A549 (cell line): ENCODE results near the gene BRF1. TPM values are rescaled to one million over a fixed set of nuclear protein-coding genes. Genes with fewer than 3 reads are reported as not detected.

Experiments
- ATAC-seq, 2 experiments: fragments of 200-7000 bp in 1 of 2; fragments of >200 bp in 1 of 2; cut with Nextera tagmentation in 1 of 2; cut with Tn5 transposase in 1 of 2; 3 replicates each; pipeline versions ENCODE4 v1.8.0 to v1.9.1; 2018 to 2020; ENCODE audit warnings: mild to moderate bottlenecking in 1 of 2, moderate library complexity in 1 of 2
- CTCF ChIA-PET: fragments of 300-600 bp; sonication (Branson Sonifier 250); formaldehyde crosslinking; extraction: SDS; loops from one replicate; lab custom pipeline; 2021; ENCODE audit warnings: antibody characterized with exemption, inconsistent platforms; lab: Yijun Ruan, JAX
- POLR2A ChIA-PET: fragments of 350-600 bp; formaldehyde crosslinking; extraction: SDS; loops from one replicate; lab custom pipeline; 2021; ENCODE audit warnings: antibody characterized with exemption, inconsistent platforms; lab: Yijun Ruan, JAX
- DNase-seq, 2 experiments: peaks; one replicate each; pipeline versions ENCODE4 v3.0.0 to v3.0.0-alpha.2; 2011 to 2016; ENCODE audit warnings: low read depth in 1 of 2, low spot score in 1 of 2
- FAIRE-seq: peaks from 2 replicates; lab custom pipeline; 2011; peaks lifted over from hg19 to GRCh38; lab: Jason Lieb, UNC
- H3K27ac ChIP-seq, 2 experiments: fragments of >200 bp; sonication (Bioruptor Twin); formaldehyde crosslinking; 3 replicates each; pipeline ENCODE4 v1.5.1; 2016 to 2017
- H3K4me1 ChIP-seq: fragments of >200 bp; sonication (Bioruptor Twin); formaldehyde crosslinking; 3 replicates; pipeline ENCODE4 v1.6.1; 2016
- H3K4me2 ChIP-seq: fragments of >200 bp; sonication (Bioruptor Twin); formaldehyde crosslinking; 3 replicates; pipeline ENCODE4 v1.6.1; 2016
- H3K4me3 ChIP-seq: fragments of >200 bp; sonication (Bioruptor Twin); formaldehyde crosslinking; 3 replicates; pipeline ENCODE4 v1.5.1; 2016
- H3K9me3 ChIP-seq: fragments of >200 bp; sonication (Bioruptor Twin); formaldehyde crosslinking; 3 replicates; pipeline ENCODE4 v1.6.1; 2016
- BHLHE40 ChIP-seq: IDR thresholded peaks from 2 replicates; pipeline ENCODE4 v1.6.1; 2012; ENCODE audit warnings: low read depth, low read length, inconsistent platforms
- CBX8 ChIP-seq: fragments of 200-600 bp; sonication (generic); IDR thresholded peaks from 2 replicates; pipeline ENCODE4 v1.6.1; 2016
- CEBPB ChIP-seq, 2 experiments: fragments of >200 bp in 1 of 2; sonication (Bioruptor Twin) in 1 of 2; formaldehyde crosslinking in 1 of 2; IDR thresholded peaks; 2 replicates each; pipeline ENCODE4 v1.6.1; 2012 to 2016
- EHMT2 ChIP-seq: fragments of 200-600 bp; sonication (generic); IDR thresholded peaks from 2 replicates; pipeline ENCODE4 v1.6.1; 2016; ENCODE audit warnings: antibody characterized with exemption, low read depth, mild to moderate bottlenecking, moderate library complexity
- ELK1 ChIP-seq: fragments of 150-350 bp; IDR thresholded peaks from 2 replicates; pipeline ENCODE4 v1.6.1; 2014; ENCODE audit warnings: low read depth, mild to moderate bottlenecking, low read length
- EP300 ChIP-seq, 2 experiments: fragments of >200 bp; sonication (Bioruptor Twin); formaldehyde crosslinking; IDR thresholded peaks; 2 replicates in 1 of 2; 3 replicates in 1 of 2; pipeline ENCODE4 v1.6.1; 2016 to 2017
- FOSL2 ChIP-seq, 2 experiments: fragments of 450-650 bp in 1 of 2; fragments of >200 bp in 1 of 2; sonication (Bioruptor Twin) in 1 of 2; formaldehyde crosslinking; IDR thresholded peaks; 2 replicates each; pipeline versions ENCODE4 v1.5.0 to v1.6.1; 2016 to 2020; ENCODE audit warnings: mild to moderate bottlenecking in 1 of 2, moderate library complexity in 1 of 2
- HEYL ChIP-seq: fragments of 250-450 bp; sonication (Bioruptor Pico); IDR thresholded peaks from 2 replicates; pipeline ENCODE4 v1.8.0; 2021; ENCODE audit warnings: mild to moderate bottlenecking, moderate library complexity
- HMGXB4 ChIP-seq: fragments of 250-450 bp; sonication (Bioruptor Pico); IDR thresholded peaks from 2 replicates; pipeline ENCODE4 v1.5.0; 2021; ENCODE audit warnings: mild to moderate bottlenecking, moderate library complexity, borderline replicate concordance
- JUN ChIP-seq, 2 experiments: fragments of >200 bp; sonication (Bioruptor Twin); formaldehyde crosslinking; IDR thresholded peaks; 2 replicates in 1 of 2; 3 replicates in 1 of 2; pipeline ENCODE4 v1.6.1; 2016 to 2017
- JUNB ChIP-seq: fragments of >200 bp; sonication (Bioruptor Twin); formaldehyde crosslinking; IDR thresholded peaks from 2 replicates; pipeline ENCODE4 v1.6.1; 2016
- KDM1A ChIP-seq: fragments of 200-600 bp; sonication (generic); IDR thresholded peaks from 2 replicates; pipeline ENCODE4 v1.6.1; 2016; ENCODE audit warnings: low read depth, mild to moderate bottlenecking
- MAFK ChIP-seq: fragments of 450-650 bp; IDR thresholded peaks from 2 replicates; pipeline ENCODE4 v1.6.1; 2014; ENCODE audit not compliant: partially characterized antibody
- MAX ChIP-seq: IDR thresholded peaks from 2 replicates; pipeline ENCODE4 v1.6.1; 2012
- POLR2AphosphoS2 ChIP-seq: conservative IDR thresholded peaks from 2 replicates; pipeline ENCODE4 v1.6.1; 2012; ENCODE audit warnings: low read length, improper control_type of control experiment, inconsistent platforms
- RARB ChIP-seq: fragments of 250-450 bp; sonication (Bioruptor Pico); IDR thresholded peaks from 2 replicates; pipeline ENCODE4 v1.8.0; 2021; ENCODE audit warnings: mild to moderate bottlenecking, moderate library complexity
- TP53 ChIP-seq: fragments of 250-450 bp; sonication (Bioruptor Pico); IDR thresholded peaks from 2 replicates; pipeline ENCODE4 v1.5.0; 2021; ENCODE audit warnings: mild to moderate bottlenecking, moderate library complexity
- ZFP36 ChIP-seq: fragments of 450-650 bp; IDR thresholded peaks from 2 replicates; pipeline ENCODE4 v1.6.1; 2014; ENCODE audit warnings: borderline replicate concordance; ENCODE audit not compliant: partially characterized antibody
- WGBS: methylation state at CpG from one replicate; pipeline ENCODE4 v1.1.6; 2017; ENCODE audit errors: missing lambda C conversion rate; 5-methylcytosine and 5-hydroxymethylcytosine counted together
- polyA plus RNA-seq, 4 experiments: library from polyadenylated mRNA; depleted of rRNA in 3 of 4; stranded (reverse); fragments of >200 nt; fragmentation: RNase III in 1 of 4; extraction: RNeasy Plus Mini Kit Qiagen cat#74134 plus additional on column Dnase treatment in 1 of 4; gene quantifications; 2 replicates in 3 of 4; 3 replicates in 1 of 4; pipeline ENCODE4 v1.2.3, GENCODE V29; 2011 to 2017
- TF ChIP-seq, protein P1 (sequence below): fragments of >200 bp; sonication (Bioruptor Twin); formaldehyde crosslinking; IDR thresholded peaks from 3 replicates; pipeline ENCODE4 v1.6.1; 2016

BRF1 gene
- polyA plus RNA-seq, 2 of the 4 experiments (the other 2 are of a cell fraction), result 8.5 to 25.7 TPM

- TF ChIP-seq ELK1 (no peak), CBX8 (no peak), POLR2AphosphoS2 (no peak), RARB (CRISPR knock-in tag) (no peak), TP53 (CRISPR knock-in tag) (no peak), ZFP36 (no peak)
These were observed 138.2 kb downstream of the BRF1 start (continued) for GRCh38 chr14:105162669-105162979.

DNA sequence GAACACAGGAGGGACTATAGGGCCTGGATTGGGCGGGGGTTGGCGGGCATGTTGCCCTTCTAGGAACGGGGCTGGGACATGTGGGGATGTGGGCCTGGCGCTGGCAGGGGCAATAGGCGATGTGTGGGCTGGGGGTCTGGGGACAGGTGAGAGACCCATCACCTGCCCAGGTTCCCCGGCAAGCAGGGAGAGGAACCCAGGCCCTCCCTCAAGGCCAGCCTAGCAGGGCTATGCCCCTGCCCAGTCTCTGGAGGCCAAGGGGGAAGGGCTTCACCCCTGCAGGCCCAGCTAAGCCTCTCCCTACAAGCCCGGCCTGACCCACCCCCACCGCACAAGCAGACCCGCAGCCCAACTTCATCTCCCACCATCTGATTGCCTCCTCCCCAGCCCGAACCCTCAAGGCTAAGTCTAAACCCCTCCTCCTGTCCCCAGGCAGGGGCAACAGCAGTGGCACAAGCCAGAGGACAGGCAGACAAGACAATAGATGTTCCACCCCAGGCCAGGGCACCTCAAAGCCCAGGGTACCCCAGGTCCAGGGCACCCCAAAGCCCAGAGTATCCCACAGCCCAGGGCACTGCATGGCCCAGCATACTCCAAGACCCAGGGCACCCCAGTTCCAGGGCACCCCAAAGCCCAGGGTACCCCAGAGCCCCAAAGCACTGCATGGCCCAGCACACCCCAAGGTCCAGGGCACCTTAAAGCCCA is 138.7 kb downstream of the BRF1 start:
- Histone ChIP-seq H3K4me3 (no peak overlapping the region), H3K27ac (no peak overlapping the region), H3K4me2 (no peak overlapping the region), H3K9me3 (no peaks in the 10 kb centered on the region), H3K4me1 (peaks cover 24% of the 10 kb centered on the region)
- FAIRE-seq (no peak), ATAC-seq (no peak), DNase-seq (no peak)
- TF ChIP-seq JUN (IDR thresholded peaks at IDR 0.05) (no peak), MAX (no peak)
- ChIA-PET POLR2A (no interaction called here), CTCF (interaction anchor here (0.7 kb wide), 1 partner anchor 190 kb away, joined by 4 read pairs; no protein-coding TSS in a partner anchor)
- 93% methylated on average over 7 of the region's 10 CpGs for WGBS

- H3K4me3 ChIP-seq, result no peak overlapping the region
- H3K4me1 ChIP-seq, result peaks cover 16% of the 10 kb centered on the region
- no peak overlapping the region for H3K4me2 ChIP-seq
- 87% methylated on average over 14 of the region's 15 CpGs for whole genome bisulfite sequencing
- TF ChIP-seq JUNB (no peak), BHLHE40 (no peak), MAFK (no peak), FOSL2 (IDR thresholded peaks at IDR 0.05) (no peak), FOSL2 (CRISPR knock-in tag; IDR thresholded peaks at IDR 0.05) (no peak), EP300 (IDR thresholded peaks at IDR 0.05) (no peak), EHMT2 (no peak), HEYL (CRISPR knock-in tag) (no peak), POLR2AphosphoS2 (no peak), HMGXB4 (CRISPR knock-in tag) (no peak), CEBPB (IDR thresholded peaks at IDR 0.05) (no peak), MAX (no peak), KDM1A (no peak)
- TF ChIP-seq, protein P1, sequence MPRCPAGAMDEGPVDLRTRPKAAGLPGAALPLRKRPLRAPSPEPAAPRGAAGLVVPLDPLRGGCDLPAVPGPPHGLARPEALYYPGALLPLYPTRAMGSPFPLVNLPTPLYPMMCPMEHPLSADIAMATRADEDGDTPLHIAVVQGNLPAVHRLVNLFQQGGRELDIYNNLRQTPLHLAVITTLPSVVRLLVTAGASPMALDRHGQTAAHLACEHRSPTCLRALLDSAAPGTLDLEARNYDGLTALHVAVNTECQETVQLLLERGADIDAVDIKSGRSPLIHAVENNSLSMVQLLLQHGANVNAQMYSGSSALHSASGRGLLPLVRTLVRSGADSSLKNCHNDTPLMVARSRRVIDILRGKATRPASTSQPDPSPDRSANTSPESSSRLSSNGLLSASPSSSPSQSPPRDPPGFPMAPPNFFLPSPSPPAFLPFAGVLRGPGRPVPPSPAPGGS, result no peak
- TF ChIP-seq, all 56 proteins: peak for 0
- POLR2A ChIA-PET, result no interaction called here
- DNase-seq (no peak), ATAC-seq (peak in 1 of 2 experiments; percentile 17; a peak in 1 of 6 replicates), FAIRE-seq (no peak)
- no peak overlapping the region for H3K27ac ChIP-seq
- CTCF ChIA-PET, result interaction anchor here (0.7 to 2.8 kb wide), 2 partner anchors 71 to 190 kb away, joined by 4 to 14 read pairs; no protein-coding TSS in a partner anchor
- no peaks in the 10 kb centered on the region for H3K9me3 ChIP-seq
These were observed 139.5 kb downstream of the BRF1 start for GRCh38 chr14:105161309-105161708.
